Activated T-helper 9 cell treated with anti-CD3 and anti-CD28 coated beads, Interleukin-2, amount 50 U/mL, for 16 hours (primary cell): Measurements from ENCODE around the gene C5orf34.
A peak's percentile ranks its signal among the peaks of the same experiment; 100 is the strongest.
"Not testable (repeated sequence)": the region's sequence is repeated elsewhere in the genome, so short reads cannot be mapped to it uniquely, and the experiment has no call there.

ENCODE experiments used
- DNase-seq: peaks from one replicate; pipeline ENCODE4 v3.0.0-alpha.2; 2020; ENCODE audit warnings: low read depth

Gene C5orf34

DNA sequence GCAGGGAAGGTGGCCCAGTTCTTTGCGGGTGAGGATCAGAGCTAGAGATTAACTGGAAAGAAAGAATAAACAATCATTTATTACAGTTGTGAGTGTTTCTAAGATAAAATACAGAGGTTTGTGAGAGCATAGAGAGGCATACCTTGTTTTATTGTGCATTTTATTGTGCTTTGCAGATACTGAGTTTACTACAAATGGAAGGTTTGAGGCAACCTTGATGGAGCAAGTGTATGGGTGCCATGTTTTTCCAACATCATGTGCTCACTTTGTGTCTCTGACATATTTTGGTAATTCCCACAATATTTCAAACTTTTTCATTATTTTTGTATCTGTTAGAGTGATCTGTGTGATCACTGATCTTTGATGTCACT lies 715 bp upstream of the C5orf34 start:
- DNase-seq, result no peak

DNA sequence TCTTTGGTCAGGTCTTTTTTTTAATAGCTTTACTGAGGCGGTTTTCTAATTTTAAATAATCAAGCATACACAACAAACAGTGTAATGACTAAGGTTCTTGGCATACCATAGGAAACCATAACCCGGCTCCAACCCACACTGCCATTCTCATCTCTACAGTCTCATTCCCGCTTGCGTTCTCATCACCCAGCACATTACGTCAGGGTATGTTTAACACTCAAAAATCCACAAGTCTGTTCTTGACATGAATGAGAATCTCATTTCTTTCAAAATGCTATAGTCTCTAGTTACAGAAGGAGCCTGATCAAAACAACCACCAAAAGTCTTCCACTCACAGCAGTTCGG lies 505 bp downstream of the C5orf34 start:
- DNase-seq, result peak; percentile 15

DNA sequence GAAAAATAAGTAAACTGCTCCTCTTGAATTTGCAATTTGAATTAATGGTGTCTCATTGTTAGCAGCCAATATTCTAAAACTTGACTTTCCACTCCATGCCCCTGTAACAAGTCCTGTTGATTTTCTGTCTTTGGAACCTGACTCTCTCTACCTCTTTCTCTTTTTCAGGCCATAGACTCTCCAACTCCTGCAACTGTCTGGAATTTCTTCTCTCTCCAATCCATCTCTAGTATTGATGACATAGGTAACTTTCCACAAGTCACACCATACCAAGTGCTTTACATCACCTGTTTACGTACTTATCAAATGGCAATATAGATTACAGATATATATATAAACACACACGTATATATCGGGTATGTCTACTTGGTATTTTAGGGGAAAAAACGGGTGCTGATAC lies 923 bp downstream of the C5orf34 start:
- no peak for DNase-seq

DNA sequence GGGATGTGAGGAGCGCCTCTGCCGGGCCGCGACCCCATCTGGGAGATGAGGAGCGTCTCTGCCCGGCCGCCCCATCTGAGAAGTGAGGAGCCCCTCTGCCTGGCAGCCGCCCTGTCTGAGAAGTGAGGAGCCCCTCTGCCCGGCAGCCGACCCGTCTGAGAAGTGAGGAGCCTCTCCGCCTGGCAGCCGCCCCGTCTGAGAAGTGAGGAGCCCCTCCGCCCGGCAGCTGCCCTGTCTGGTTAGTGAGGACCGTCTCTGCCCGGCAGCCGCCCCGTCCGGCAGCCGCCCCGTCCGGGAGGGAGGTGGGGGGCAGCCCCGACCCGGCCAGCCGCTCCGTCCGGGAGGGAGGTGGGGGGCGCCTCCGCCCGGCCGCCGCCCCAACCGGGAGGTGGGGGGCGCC lies 3.9 kb downstream of the C5orf34 start:
- not testable (repeated sequence) for DNase-seq

DNA sequence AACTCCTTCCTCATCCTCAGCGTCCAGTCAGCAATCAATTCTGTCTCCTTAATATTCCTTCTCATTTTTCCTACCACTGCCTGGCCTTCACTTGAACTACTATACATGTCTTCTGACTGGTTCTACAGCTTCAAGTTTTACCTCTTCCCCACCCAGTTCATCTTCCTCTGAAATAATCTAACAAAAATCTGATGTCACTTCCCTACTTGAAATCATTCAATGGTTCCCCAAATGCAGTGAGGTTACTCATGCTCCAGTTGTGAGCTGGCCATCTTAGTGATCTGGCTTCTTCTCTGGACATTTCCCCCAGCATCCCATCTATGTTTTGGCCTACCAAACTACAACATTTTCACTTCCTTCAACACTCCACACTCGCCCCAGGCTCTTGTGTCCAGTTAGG lies 16.4 kb downstream of the C5orf34 start:
- no peak for DNase-seq

DNA sequence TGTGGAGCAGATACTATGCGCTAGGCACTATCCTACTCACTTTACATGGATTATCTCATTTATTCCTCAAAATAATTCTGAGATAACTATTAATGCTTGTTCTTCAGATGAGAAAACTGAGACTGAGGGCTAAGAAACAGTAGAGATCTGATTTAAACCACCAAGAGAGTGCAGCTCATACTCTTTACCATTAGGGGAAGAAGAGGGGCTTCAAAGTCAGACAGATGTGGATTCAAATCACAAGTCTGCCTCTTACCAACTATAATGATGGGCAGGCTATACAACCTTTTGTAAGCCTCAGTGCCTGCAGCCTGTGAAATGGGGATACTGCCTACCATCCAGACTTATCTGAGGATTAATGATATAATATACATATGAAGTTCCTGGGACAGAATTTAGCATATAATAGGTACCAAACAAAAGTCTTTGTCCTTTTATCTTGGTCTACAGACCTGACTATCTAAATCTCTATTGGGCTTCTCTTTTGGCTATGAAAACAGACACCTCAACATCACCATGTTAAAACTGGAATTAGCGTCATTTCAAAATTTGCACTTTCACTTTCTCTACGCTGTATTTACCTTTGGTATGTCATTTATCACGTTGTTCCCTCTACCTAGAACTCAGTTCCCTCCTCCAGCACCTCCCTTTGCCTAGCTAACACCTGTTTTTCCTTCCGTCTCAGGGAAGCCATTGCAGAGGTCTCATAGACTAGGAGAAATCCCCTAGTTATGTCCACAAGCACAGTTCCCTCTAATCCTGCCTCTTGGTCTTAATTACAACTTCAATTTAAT lies 17.4 kb downstream of the C5orf34 start:
- no peak for DNase-seq

DNA sequence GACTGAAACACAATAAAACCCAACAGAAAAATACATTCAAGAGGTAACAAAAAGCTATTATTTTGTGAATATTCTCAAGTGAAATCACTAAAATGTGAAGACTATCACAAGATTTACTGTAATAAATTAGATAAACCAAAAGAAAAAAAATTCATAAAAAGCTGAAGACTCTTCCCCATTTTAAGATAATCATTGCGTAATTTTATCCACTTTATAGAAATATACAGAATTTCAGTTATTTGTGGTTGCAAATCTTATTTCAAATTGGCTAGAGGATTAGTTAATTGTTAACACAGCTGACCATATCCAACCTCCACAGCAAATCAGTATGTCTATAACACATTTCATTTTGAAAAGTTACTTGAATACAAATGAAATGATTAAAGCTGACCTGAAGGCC lies 23.6 kb downstream of the C5orf34 start:
- DNase-seq, result no peak

DNA sequence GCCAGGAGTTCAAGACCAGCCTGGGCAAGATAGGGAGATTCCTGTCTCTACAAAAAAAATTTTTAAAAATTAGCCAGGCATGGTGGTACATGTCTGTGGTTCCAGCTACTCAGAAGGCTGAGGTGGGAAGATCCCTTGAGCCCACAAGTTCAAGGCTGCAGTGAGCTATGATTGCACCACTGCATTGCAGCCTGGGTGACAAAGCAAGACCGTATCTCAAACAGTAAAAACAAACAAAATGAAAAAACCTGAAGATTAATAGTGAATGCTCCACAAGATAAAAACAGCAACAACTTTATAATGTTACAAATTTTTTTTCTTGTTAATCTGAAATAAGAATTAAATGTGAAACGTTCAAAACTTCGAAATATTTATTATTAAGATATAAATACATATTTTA lies 28.6 kb downstream of the C5orf34 start:
- DNase-seq, result no peak

DNA sequence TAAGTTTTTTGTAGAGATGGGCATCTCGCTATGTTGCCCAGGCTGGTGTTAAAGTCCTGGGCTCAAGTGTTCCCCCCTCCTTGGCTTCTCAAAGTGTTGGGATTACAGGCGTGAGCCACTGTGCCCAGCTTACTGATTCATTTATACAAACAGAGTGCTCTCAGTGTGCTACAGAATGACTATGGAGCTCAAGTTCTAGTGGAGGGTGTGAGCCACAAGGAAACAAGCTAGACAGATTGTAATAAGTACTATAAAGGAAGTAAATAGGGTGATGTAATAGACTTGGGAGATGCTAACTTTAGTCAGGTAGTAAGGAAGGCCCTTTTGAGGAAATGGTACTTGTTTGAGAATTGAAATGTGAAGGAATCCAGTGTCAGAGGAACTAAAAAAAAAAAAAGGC lies 29.5 kb downstream of the C5orf34 start:
- no peak for DNase-seq

DNA sequence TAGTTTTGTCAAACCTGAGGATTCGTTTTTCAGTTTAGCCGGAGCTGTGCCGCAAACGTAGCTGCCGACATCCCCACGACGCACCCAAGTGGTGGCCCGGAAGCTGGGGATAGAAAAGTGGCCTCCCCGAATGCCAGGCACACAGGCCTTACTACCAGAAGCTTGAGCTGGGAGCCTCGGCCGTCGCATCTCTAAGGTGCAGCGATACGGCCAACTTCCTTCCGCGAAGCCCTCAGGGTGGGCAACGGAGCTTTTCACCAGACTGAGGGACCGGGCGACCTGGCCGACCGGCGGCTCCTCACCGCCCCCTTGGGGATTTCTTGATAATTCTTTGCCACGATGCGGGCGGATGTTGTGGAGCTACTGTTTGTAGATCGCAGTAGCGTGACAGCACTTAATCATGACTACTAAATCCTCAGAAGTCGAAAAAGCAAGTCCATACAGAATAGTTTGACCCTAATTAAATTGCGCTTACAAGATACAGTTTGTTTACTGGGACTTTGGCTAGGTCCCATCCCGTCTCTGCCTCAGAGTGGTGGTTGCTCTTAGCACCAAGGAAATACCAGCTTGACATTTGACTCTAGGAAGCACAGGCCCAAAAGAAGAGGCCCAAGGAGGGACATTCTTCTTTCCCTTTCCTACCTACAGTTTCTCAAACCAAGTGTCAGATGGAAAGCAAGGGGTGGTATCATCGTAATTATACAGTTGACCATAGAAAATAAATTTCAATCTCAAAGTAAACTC lies 30.7 kb downstream of the C5orf34 start:
- peak; percentile 78 for DNase-seq

DNA sequence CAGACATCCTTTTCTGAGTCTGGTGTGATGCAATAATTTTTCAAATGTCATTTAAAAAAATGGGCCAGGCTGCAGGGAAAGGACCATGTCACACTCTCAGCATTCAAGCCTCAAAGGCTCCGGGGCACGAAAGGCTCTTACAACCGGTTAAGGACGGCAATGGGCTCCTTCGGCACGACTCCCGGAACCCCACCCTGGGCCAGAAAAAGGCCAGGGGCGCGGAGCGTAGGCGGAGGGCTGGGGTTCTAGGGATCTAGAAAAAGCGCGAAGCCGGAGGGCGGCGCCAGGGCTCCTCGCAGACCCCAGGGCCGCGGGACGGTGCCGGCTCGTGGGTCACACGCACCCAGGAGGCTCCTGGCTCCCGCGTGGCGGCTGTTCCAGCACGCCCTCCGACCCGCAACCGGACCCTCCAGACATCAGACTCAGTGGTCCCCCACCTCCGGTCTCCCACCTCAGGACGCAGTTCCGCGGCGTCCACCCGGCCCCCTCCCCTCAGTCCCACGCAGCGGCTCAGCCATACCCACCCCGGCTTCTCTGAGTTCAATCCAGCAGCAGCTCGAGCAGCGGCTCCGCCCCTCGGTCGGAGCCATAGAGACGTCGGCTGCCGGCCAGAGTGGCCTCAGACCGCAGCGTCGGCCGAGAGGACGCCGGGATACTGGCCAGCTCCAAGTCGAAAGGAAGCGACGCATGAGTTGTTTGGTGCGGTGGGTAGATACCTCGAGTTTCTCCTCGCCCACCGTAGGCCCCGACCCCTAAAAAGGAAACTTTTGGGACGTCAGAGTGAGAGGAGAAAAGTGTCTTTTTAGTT lies 31.4 kb downstream of the C5orf34 start, which contains the start of gene TMEM267:
TMEM267 (minus strand) TSS at position 568 of the 808 bp plus-strand sequence. CDS start 29,896 bp downstream, outside the sequence.
- peak; percentile 82 for DNase-seq

DNA sequence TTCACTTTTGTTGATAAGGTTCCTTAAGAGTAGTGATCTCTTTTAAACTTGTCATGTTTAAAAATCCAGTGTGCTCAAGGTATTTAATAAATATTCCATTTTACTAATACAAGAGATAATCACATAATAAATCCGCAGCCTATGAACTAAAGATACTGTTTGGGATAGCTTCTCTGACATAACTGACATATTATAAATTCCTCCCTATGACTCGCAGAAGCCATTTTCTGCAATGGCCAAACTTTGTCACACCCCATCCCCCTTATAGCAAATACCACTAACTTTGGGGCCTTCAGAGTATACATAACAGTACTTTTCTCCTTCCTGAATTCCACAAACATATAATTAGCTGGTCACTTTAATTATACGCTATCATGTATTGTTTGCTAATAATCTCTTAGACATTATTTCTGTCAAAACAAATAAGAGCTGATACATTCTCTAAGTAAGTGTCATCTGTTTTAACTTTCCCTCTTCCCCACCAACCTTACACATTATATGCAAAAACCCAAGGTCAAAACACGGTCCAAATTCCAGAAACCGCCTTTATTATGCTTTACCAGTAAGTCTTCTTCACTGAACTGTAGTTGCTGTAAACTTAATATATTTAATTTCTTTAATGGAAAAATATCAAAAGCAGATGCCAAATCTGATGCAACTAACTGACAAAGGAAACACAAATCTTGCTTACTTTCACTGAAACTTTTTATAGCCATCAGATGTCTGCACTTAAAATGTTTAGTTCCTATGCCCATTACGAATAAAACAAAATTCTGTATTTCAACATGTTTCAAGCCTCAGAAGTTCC lies 32.3 kb downstream of the C5orf34 start:
- DNase-seq, result no peak

DNA sequence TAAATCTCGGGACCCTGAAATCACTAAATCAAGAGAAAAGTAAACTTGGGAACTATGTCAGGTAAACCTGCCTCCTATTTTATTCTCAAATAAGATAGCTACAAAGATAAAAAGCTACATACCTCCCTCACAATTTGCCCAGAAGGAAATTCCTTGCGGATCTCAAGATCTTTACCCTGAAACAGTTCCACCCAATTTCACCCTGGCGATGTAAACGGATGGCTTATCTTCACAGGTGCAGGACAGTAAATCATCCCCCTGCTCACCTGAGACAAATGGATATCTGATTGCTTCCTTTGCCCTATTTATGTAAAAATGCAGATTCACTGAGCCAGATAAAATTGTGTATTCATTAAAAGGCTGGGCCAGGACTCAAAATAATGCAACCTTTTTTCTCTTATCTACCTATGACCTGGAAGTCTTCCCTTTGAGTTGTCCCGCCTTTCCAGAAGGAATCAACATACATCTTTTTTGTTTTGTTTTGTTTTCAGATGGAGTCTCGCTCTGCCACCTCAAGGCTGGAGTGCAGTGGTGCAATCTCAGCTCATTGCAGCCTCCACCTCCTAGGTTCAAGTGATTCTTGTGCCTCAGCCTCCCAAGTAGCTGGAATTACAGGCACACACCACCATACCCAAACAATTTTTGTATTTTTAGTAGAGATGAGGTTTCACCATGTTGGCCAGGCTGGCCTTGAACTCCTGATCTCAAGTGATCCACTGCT lies 45.1 kb downstream of the C5orf34 start:
- no peak for DNase-seq

DNA sequence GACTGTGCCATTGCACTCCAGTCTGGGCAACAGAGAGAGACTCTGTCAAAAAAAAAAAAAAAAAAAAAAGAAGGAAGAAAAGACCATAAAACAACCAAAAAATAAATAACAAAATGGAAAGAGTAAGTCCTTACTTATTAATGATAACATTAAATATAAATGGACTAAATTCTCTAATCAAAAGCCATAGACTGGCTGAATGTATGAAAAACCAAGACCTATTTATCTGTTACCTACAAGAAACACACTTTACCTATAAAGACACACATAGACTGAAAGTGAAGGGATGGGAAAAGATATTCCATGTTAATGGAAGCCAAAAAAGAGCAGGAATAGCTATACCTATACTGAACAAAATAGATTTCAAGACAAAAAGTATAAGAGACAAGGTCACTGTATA lies 47.8 kb downstream of the C5orf34 start:
- DNase-seq, result no peak

DNA sequence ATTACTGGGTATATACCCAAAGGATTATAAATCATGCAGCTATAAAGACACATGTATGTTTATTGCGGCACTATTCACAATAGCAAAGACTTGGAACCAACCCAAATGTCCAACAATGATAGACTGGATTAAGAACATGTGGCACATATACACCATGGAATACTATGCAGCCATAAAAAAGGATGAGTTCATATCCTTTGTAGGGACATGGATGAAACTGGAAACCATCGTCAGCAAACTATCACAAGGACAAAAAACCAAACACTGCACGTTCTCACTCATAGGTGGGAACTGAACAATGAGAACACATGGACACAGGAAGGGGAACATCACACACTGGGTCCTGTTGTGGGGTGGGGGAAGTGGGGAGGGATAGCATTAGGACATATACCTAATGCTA lies 49.5 kb downstream of the C5orf34 start:
- not testable (repeated sequence) for DNase-seq

DNA sequence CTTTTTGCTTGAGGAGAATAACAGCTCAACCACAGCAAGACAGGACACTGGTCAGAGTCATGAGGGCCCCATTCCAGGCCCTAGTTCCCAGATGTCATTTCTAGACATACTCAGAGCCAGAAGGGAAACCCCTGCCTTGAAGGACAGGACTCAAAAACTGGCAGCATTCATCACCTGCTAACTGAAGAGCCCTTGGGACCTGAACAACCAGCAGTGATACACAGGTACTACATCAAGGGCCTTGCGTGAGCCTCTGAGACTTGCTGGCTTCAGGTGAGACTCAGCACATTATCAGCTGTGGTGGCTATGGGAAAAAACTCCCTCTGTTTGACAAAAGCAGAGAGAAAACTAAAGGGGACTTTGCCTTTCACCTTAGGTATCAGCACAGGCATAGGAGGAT lies 53.9 kb downstream of the C5orf34 start:
- DNase-seq, result no peak

DNA sequence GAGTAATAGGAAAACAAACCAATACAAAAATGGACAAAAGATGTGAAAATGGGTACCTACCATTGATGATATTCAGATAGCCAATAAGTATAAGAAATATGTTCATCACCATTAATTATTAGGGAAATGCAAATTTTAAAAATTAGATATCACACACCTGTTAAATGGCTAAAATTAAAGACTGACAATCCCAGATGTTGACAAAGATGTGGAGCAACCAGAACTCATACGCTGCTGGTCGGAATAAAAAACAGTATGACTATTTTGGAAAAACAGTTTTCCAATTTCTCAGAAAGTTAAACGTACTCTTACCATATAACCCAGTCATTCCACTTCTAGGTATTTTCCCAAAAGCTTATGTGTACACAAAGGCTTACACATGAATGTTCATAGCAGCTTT lies 58.4 kb downstream of the C5orf34 start:
- no peak for DNase-seq

DNA sequence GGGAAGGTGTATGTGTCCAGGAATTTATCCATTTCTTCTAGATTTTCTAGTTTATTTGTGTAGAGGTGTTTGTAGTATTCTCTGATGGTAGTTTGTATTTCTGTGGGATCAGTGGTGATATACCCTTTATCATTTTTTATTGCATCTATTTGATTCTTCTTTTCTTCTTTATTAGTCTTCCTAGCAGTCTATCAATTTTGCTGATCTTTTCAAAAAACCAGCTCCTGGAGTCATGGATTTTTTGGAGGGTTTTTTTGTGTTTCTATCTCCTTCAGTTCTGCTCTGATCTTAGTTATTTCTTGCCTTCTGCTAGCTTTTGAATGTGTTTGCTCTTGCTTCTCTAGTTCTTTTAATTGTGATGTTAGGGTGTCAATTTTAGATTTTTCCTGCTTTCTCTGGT lies 73.4 kb downstream of the C5orf34 start:
- not testable (repeated sequence) for DNase-seq

DNA sequence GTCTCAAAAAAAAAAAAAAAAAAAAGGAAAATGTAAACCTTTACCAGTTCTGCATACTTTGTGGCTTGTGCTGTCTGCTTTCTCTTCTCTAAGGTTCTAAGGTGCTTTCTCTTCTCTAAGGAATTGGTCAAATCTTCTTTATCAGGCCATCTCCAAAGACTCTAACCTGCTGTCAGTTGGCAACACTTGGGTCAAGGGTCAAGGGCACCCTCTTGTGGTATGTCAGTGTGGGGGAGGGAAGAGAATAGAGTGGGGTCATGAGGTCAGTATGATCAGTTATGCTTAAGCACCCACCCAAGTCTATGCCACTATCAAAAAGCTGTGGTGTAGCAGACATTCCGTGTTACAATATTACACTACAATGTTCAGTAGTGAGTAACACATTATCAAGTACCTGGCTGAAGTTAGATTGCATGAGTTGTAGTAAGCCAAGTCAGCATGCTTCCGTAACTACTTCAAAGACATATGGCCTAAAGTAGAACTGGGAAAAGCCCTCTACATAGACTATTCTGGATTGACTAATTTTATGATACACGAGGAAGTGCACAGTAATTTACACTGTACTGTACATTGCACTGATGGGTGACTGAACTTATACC lies 77.8 kb downstream of the C5orf34 start:
- no peak for DNase-seq
